Liver (tissue), 9 donors: ENCODE measurements around the gene PTPRH. TPM values are rescaled to one million over a fixed set of nuclear protein-coding genes. Genes with fewer than 3 reads are reported as not detected.

ENCODE experiments used
- DNase-seq: peaks from one replicate; pipeline ENCODE4 v3.0.0-alpha.2; 2017; ENCODE audit warnings: low spot score
- H3K27ac ChIP-seq, 2 donors: one replicate each; pipeline ENCODE4 v1.7.0; 2013; ENCODE audit warnings: inconsistent platforms in 2 of 2, low read length in 2 of 2, control low read depth in 1 of 2, low read depth in 1 of 2, mild to moderate bottlenecking in 1 of 2
- H3K27me3 ChIP-seq, 4 donors: one replicate each; pipeline versions ENCODE4 v1.6.1 to v1.7.0; 2013; ENCODE audit warnings: low read length in 3 of 4, inconsistent platforms in 1 of 4, mild to moderate bottlenecking in 1 of 4, moderate library complexity in 1 of 4; ENCODE audit not compliant: control insufficient read depth in 4 of 4, insufficient read depth in 4 of 4
- H3K36me3 ChIP-seq, 4 donors: one replicate each; pipeline versions ENCODE4 v1.6.1 to v1.7.0; 2013; ENCODE audit warnings: low read length in 3 of 4, mild to moderate bottlenecking in 3 of 4, low read depth in 1 of 4, moderate library complexity in 1 of 4; ENCODE audit not compliant: control insufficient read depth in 4 of 4, insufficient read depth in 3 of 4
- H3K4me1 ChIP-seq, 4 donors: one replicate each; pipeline versions ENCODE4 v1.6.1 to v1.7.0; 2013; ENCODE audit warnings: low read length in 3 of 4, mild to moderate bottlenecking in 3 of 4, moderate library complexity in 1 of 4; ENCODE audit not compliant: control insufficient read depth in 4 of 4, insufficient read depth in 4 of 4
- H3K4me3 ChIP-seq, 3 donors: one replicate each; pipeline versions ENCODE4 v1.6.1 to v1.7.0; 2013; ENCODE audit warnings: low read length in 3 of 3, control low read depth in 1 of 3, low read depth in 1 of 3, mild to moderate bottlenecking in 1 of 3
- H3K9ac ChIP-seq, 2 donors: one replicate each; pipeline ENCODE4 v1.7.0; 2013; ENCODE audit warnings: low read length in 2 of 2, mild to moderate bottlenecking in 2 of 2, moderate library complexity in 2 of 2, control low read depth in 1 of 2, low read depth in 1 of 2
- H3K9me3 ChIP-seq, 4 donors: one replicate each; pipeline versions ENCODE4 v1.6.1 to v1.7.0; 2013; ENCODE audit warnings: low read length in 3 of 4; ENCODE audit not compliant: control insufficient read depth in 4 of 4
- EGR1 ChIP-seq, 2 donors: IDR thresholded peaks; 2 replicates each; pipeline ENCODE4 v1.6.1; 2016 to 2018; ENCODE audit warnings: antibody characterized with exemption in 2 of 2, low read depth in 2 of 2
- FOXA1 ChIP-seq: IDR thresholded peaks from 2 replicates; pipeline ENCODE4 v1.6.1; 2016; ENCODE audit warnings: antibody characterized with exemption
- FOXA2 ChIP-seq: IDR thresholded peaks from 2 replicates; pipeline ENCODE4 v1.6.1; 2016; ENCODE audit warnings: antibody characterized with exemption
- GABPA ChIP-seq, 2 donors: IDR thresholded peaks in 1 of 2; conservative IDR thresholded peaks in 1 of 2; 2 replicates each; pipeline ENCODE4 v1.6.1; 2016; ENCODE audit warnings: antibody characterized with exemption in 2 of 2, mild to moderate bottlenecking in 1 of 2, moderate library complexity in 1 of 2
- HNF4A ChIP-seq, 2 donors: conservative IDR thresholded peaks; 2 replicates each; pipeline ENCODE4 v1.6.1; 2016; ENCODE audit warnings: antibody characterized with exemption in 2 of 2, mild to moderate bottlenecking in 2 of 2
- HNF4G ChIP-seq: IDR thresholded peaks from 2 replicates; pipeline ENCODE4 v1.6.1; 2016; ENCODE audit warnings: antibody characterized with exemption
- JUND ChIP-seq, 2 donors: IDR thresholded peaks; 2 replicates each; pipeline ENCODE4 v1.6.1; 2016; ENCODE audit warnings: antibody characterized with exemption in 2 of 2
- NR2F2 ChIP-seq: IDR thresholded peaks from 2 replicates; pipeline ENCODE4 v1.6.1; 2016; ENCODE audit warnings: antibody characterized with exemption
- RAD21 ChIP-seq, 2 donors: IDR thresholded peaks; 2 replicates each; pipeline ENCODE4 v1.6.1; 2016; ENCODE audit warnings: antibody characterized with exemption in 2 of 2, mild to moderate bottlenecking in 2 of 2
- RXRA ChIP-seq, 2 donors: IDR thresholded peaks; 2 replicates each; pipeline ENCODE4 v1.6.1; 2017 to 2018; ENCODE audit warnings: antibody characterized with exemption in 2 of 2, mild to moderate bottlenecking in 1 of 2
- SP1 ChIP-seq: IDR thresholded peaks from 2 replicates; pipeline ENCODE4 v1.6.1; 2018; ENCODE audit warnings: antibody characterized with exemption, mild to moderate bottlenecking
- TAF1 ChIP-seq: conservative IDR thresholded peaks from 2 replicates; pipeline ENCODE4 v1.6.1; 2016; ENCODE audit warnings: antibody characterized with exemption, mild to moderate bottlenecking
- YY1 ChIP-seq: IDR thresholded peaks from 2 replicates; pipeline ENCODE4 v1.6.1; 2016; ENCODE audit warnings: antibody characterized with exemption, mild to moderate bottlenecking
- WGBS: extraction: QIAGEN DNeasy Blood & Tissue Kit; methylation state at CpG from one replicate; pipeline ENCODE4 v1.1.7; 2013; 5-methylcytosine and 5-hydroxymethylcytosine counted together
- polyA plus RNA-seq, 2 donors: library from polyadenylated mRNA; stranded (reverse) in 1 of 2; unstranded in 1 of 2; fragments of 200-250 nt in 1 of 2; fragments of >200 nt in 1 of 2; fragmentation: Nextera tagmentation in 1 of 2; extraction: Ambion mirVana in 1 of 2; gene quantifications; one replicate each; pipeline versions ENCODE4 v1.2.1 to v1.2.3, GENCODE V29; 2013 to 2015
- total RNA-seq, 2 donors: library from RNA; depleted of rRNA; stranded (reverse); fragments of >200 nt; gene quantifications; one replicate each; pipeline ENCODE4 v1.2.3, GENCODE V29; 2014
- TF ChIP-seq, protein P1 (sequence below): IDR thresholded peaks from 2 replicates; pipeline ENCODE4 v1.6.1; 2016; ENCODE audit warnings: antibody characterized with exemption
- TF ChIP-seq, protein P2 (sequence below): IDR thresholded peaks from 2 replicates; pipeline ENCODE4 v1.6.1; 2016; ENCODE audit warnings: antibody characterized with exemption
- TF ChIP-seq, protein P3 (sequence below): IDR thresholded peaks from 2 replicates; pipeline ENCODE4 v1.6.1; 2016; ENCODE audit warnings: antibody characterized with exemption, mild to moderate bottlenecking
- TF ChIP-seq, protein P4 (sequence below): IDR thresholded peaks from 2 replicates; pipeline ENCODE4 v1.6.1; 2016; ENCODE audit warnings: antibody characterized with exemption
- TF ChIP-seq, protein P5 (sequence below): fragments of 150-350 bp; IDR thresholded peaks from 2 replicates; pipeline ENCODE4 v1.5.1; 2017; ENCODE audit warnings: improper control_type of control experiment, low read depth, low read length; ENCODE audit not compliant: missing input control
- donor health status: healthy.
- donor health status: healthy.
- donor health status: healthy.
- donor health status: healthy.
- donor health status: healthy.

PTPRH gene
- total and polyA plus RNA-seq, 4 donors = 3.1 to 20.4 (median 11.4) TPM

DNA sequence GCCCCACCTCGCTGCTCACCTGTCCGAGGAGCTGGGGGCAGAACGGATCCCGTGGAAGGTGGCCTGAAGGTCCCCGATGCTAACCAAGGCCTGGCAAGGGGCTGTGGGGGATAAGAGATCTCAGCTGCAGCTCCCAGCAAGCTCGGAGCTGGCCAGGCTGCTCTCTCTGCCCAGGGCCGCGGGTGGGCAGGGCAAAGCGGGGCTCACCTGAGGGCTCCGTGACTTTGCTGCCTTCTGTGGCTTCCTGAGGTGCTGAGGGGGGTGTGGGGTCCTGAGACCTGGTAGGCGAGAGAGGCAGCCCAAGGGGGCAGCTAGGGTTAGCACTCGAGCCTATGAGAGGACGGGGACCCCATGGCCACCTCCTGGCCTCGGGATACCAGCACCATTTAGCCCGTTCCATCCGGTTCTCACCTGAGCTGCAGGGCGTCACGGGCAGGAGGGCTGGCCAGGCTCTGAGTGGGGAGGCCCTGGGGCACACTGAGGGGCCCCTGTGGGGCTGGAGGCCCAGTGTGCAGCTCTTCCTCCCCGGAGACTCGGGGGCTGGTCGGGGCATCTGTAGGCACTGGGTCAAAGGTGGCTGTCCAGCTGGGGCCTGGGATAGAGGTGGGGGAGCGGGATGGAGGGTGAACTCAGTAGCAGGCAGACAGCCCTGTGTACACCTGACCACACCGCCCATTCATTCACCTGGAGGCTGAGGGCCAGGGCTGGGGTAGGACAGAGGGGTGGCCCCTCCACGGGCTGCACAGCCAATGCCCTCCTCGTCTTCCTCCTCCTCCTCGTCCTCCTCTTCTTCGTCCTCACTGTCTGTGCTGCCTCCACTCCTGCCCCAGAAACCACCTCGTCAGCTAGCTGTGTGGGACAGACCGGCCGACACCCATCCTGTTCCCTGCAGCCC, 22.3 kb upstream of the PTPRH start:
- DNase-seq = no peak
- H3K9ac ChIP-seq = no peak overlapping the region
- peaks cover 5 to 29% (median 23%) of the 10 kb centered on the region in 4 donors for H3K4me1 ChIP-seq
- WGBS = 92% methylated on average over 30 of the region's 30 CpGs
- no peak overlapping the region for H3K4me3 ChIP-seq
- peaks cover 10 to 50% (median 24%) of the 10 kb centered on the region in 4 donors for H3K36me3 ChIP-seq
- H3K9me3 ChIP-seq = no peaks in the 10 kb centered on the region
- no peaks in the 10 kb centered on the region for H3K27me3 ChIP-seq
- TF ChIP-seq JUND (IDR thresholded peaks at IDR 0.05) (no peak), GABPA (IDR thresholded peaks at IDR 0.05 in 1 of 2, conservative IDR thresholded peaks at IDR 0.05 in 1 of 2) (no peak), NR2F2 (no peak), RXRA (IDR thresholded peaks at IDR 0.05) (no peak), EGR1 (IDR thresholded peaks at IDR 0.05; ENCODE audit: low read depth in 2 of 2) (no peak), FOXA1 (no peak), FOXA2 (no peak), SP1 (no peak), RAD21 (IDR thresholded peaks at IDR 0.05) (no peak), HNF4A (conservative IDR thresholded peaks at IDR 0.05) (no peak), TAF1 (no peak), HNF4G (no peak), YY1 (no peak)
- TF ChIP-seq, protein P1, sequence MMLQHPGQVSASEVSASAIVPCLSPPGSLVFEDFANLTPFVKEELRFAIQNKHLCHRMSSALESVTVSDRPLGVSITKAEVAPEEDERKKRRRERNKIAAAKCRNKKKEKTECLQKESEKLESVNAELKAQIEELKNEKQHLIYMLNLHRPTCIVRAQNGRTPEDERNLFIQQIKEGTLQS = no peak
- TF ChIP-seq, protein P2, sequence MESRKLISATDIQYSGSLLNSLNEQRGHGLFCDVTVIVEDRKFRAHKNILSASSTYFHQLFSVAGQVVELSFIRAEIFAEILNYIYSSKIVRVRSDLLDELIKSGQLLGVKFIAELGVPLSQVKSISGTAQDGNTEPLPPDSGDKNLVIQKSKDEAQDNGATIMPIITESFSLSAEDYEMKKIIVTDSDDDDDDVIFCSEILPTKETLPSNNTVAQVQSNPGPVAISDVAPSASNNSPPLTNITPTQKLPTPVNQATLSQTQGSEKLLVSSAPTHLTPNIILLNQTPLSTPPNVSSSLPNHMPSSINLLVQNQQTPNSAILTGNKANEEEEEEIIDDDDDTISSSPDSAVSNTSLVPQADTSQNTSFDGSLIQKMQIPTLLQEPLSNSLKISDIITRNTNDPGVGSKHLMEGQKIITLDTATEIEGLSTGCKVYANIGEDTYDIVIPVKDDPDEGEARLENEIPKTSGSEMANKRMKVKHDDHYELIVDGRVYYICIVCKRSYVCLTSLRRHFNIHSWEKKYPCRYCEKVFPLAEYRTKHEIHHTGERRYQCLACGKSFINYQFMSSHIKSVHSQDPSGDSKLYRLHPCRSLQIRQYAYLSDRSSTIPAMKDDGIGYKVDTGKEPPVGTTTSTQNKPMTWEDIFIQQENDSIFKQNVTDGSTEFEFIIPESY = no peak
- TF ChIP-seq, protein P3, sequence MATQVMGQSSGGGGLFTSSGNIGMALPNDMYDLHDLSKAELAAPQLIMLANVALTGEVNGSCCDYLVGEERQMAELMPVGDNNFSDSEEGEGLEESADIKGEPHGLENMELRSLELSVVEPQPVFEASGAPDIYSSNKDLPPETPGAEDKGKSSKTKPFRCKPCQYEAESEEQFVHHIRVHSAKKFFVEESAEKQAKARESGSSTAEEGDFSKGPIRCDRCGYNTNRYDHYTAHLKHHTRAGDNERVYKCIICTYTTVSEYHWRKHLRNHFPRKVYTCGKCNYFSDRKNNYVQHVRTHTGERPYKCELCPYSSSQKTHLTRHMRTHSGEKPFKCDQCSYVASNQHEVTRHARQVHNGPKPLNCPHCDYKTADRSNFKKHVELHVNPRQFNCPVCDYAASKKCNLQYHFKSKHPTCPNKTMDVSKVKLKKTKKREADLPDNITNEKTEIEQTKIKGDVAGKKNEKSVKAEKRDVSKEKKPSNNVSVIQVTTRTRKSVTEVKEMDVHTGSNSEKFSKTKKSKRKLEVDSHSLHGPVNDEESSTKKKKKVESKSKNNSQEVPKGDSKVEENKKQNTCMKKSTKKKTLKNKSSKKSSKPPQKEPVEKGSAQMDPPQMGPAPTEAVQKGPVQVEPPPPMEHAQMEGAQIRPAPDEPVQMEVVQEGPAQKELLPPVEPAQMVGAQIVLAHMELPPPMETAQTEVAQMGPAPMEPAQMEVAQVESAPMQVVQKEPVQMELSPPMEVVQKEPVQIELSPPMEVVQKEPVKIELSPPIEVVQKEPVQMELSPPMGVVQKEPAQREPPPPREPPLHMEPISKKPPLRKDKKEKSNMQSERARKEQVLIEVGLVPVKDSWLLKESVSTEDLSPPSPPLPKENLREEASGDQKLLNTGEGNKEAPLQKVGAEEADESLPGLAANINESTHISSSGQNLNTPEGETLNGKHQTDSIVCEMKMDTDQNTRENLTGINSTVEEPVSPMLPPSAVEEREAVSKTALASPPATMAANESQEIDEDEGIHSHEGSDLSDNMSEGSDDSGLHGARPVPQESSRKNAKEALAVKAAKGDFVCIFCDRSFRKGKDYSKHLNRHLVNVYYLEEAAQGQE = no peak
- TF ChIP-seq, protein P4, sequence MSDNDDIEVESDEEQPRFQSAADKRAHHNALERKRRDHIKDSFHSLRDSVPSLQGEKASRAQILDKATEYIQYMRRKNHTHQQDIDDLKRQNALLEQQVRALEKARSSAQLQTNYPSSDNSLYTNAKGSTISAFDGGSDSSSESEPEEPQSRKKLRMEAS = no peak
- TF ChIP-seq, protein P5, sequence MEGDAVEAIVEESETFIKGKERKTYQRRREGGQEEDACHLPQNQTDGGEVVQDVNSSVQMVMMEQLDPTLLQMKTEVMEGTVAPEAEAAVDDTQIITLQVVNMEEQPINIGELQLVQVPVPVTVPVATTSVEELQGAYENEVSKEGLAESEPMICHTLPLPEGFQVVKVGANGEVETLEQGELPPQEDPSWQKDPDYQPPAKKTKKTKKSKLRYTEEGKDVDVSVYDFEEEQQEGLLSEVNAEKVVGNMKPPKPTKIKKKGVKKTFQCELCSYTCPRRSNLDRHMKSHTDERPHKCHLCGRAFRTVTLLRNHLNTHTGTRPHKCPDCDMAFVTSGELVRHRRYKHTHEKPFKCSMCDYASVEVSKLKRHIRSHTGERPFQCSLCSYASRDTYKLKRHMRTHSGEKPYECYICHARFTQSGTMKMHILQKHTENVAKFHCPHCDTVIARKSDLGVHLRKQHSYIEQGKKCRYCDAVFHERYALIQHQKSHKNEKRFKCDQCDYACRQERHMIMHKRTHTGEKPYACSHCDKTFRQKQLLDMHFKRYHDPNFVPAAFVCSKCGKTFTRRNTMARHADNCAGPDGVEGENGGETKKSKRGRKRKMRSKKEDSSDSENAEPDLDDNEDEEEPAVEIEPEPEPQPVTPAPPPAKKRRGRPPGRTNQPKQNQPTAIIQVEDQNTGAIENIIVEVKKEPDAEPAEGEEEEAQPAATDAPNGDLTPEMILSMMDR = no peak
- H3K27ac ChIP-seq = no peak overlapping the region
